Neural progenitor cell (in vitro differentiated cells): ENCODE data around the gene ROBO2. TPM values are rescaled to one million over a fixed set of nuclear protein-coding genes. Genes with fewer than 3 reads are reported as not detected.

Source experiments
- DNase-seq: peaks from one replicate; pipeline ENCODE4 v3.0.0-alpha.2; 2016; ENCODE audit warnings: low spot score
- H2AFZ ChIP-seq: fragments of 200-600 bp; sonication (generic); replicated peaks from 2 replicates; pipeline ENCODE4 v1.6.1; 2016; ENCODE audit warnings: antibody characterized with exemption
- H3F3A ChIP-seq: fragments of 200-600 bp; sonication (generic); 2 replicates; pipeline ENCODE4 v1.6.1; 2016; ENCODE audit warnings: antibody characterized with exemption, low read depth
- H3K27ac ChIP-seq: fragments of 200-600 bp; sonication (generic); 2 replicates; pipeline ENCODE4 v1.5.1; 2016; ENCODE audit warnings: mild to moderate bottlenecking
- H3K27me3 ChIP-seq: fragments of 200-600 bp; sonication (generic); 2 replicates; pipeline ENCODE4 v1.6.1; 2016; ENCODE audit warnings: mild to moderate bottlenecking, moderate library complexity
- H3K36me3 ChIP-seq: fragments of 200-600 bp; sonication (generic); 2 replicates; pipeline ENCODE4 v1.5.1; 2016
- H3K4me1 ChIP-seq: fragments of 200-600 bp; sonication (generic); 2 replicates; pipeline ENCODE4 v1.6.1; 2016; ENCODE audit warnings: mixed run types
- H3K4me2 ChIP-seq: fragments of 200-600 bp; sonication (generic); 2 replicates; pipeline ENCODE4 v1.6.1; 2016
- H3K4me3 ChIP-seq: fragments of 200-600 bp; sonication (generic); 2 replicates; pipeline ENCODE4 v1.5.1; 2016
- H3K79me2 ChIP-seq: fragments of 200-600 bp; sonication (generic); 2 replicates; pipeline ENCODE4 v1.6.1; 2016; ENCODE audit warnings: low read depth
- H3K9ac ChIP-seq: fragments of 200-600 bp; sonication (generic); 2 replicates; pipeline ENCODE4 v1.6.1; 2016
- H3K9me3 ChIP-seq: fragments of 200-600 bp; sonication (generic); 2 replicates; pipeline ENCODE4 v1.5.1; 2016; ENCODE audit warnings: low read depth
- H4K20me1 ChIP-seq: fragments of 200-600 bp; sonication (generic); 2 replicates; pipeline ENCODE4 v1.6.1; 2016; ENCODE audit warnings: low read depth
- H3K27ac Mint-ChIP-seq: 3 replicates; pipeline ENCODE4 v1.8.0; 2021; ENCODE audit warnings: mixed read lengths
- H3K27me3 Mint-ChIP-seq: 2 replicates; pipeline ENCODE4 v1.8.0; 2022; ENCODE audit warnings: low read depth, mild to moderate bottlenecking, inconsistent platforms, moderate library complexity, mixed read lengths; ENCODE audit not compliant: insufficient read depth
- H3K36me3 Mint-ChIP-seq: 3 replicates; pipeline ENCODE4 v1.8.0; 2021; ENCODE audit warnings: mixed read lengths
- H3K4me1 Mint-ChIP-seq: 3 replicates; pipeline ENCODE4 v1.8.0; 2021; ENCODE audit warnings: mixed read lengths
- H3K4me3 Mint-ChIP-seq: 3 replicates; pipeline ENCODE4 v1.8.0; 2021; ENCODE audit warnings: mild to moderate bottlenecking, moderate library complexity, mixed read lengths
- H3K9me3 Mint-ChIP-seq: 3 replicates; pipeline ENCODE4 v1.8.0; 2020; ENCODE audit warnings: mixed read lengths
- EZH2 ChIP-seq: fragments of 200-600 bp; sonication (generic); IDR thresholded peaks from 2 replicates; pipeline ENCODE4 v1.6.1; 2017; ENCODE audit warnings: antibody characterized with exemption, mild to moderate bottlenecking, moderate library complexity
- EZH2phosphoT487 ChIP-seq: fragments of 200-600 bp; sonication (generic); IDR thresholded peaks from 2 replicates; pipeline ENCODE4 v1.6.1; 2017; ENCODE audit warnings: antibody characterized with exemption
- total RNA-seq: library from RNA; depleted of rRNA; stranded (reverse); fragments of >200 nt; gene quantifications from 2 replicates; pipeline ENCODE4 v1.2.3, GENCODE V29; 2015; ENCODE audit warnings: low replicate concordance
- TF ChIP-seq, protein P1 (sequence below): fragments of 200-600 bp; sonication (generic); IDR thresholded peaks from 2 replicates; pipeline ENCODE4 v1.5.1; 2017; ENCODE audit warnings: antibody characterized with exemption, mild to moderate bottlenecking

ROBO2 gene
- total RNA-seq, 1 donor from 2014 or later, result 15.0 TPM

DNA sequence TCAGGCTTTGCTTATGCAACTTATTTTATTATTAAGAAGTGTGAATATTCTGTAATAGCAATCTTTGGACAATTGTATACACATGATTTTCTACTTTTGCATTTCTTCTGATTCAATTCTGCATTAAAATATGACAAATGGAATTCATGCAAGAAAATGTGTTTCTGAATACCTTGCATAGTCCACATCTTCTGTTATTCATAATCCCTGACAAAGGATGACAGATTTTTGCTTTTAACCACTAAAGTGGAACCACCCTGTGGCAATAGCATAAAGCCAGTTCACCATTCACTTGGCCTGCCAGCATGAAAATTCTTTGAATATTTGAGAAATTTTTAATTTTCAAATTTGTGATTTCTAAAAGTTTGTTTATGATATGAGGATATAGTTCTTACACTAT is 397.0 kb downstream of the ROBO2 start:
- H3K9me3 Mint-ChIP-seq, result no peaks in the 10 kb centered on the region
- Histone ChIP-seq H2AFZ (no peak overlapping the region), H3F3A (no peaks in the 10 kb centered on the region), H3K9me3 (no peaks in the 10 kb centered on the region), H3K36me3 (no peaks in the 10 kb centered on the region), H3K4me2 (no peak overlapping the region), H3K27ac (no peak overlapping the region), H3K4me3 (no peak overlapping the region), H3K4me1 (no peaks in the 10 kb centered on the region), H3K27me3 (no peaks in the 10 kb centered on the region), H3K79me2 (no peaks in the 10 kb centered on the region), H4K20me1 (no peaks in the 10 kb centered on the region), H3K9ac (no peak overlapping the region)
- no peak overlapping the region for H3K4me3 Mint-ChIP-seq
- H3K27me3 Mint-ChIP-seq, result peaks cover 5% of the 10 kb centered on the region
- H3K4me1 Mint-ChIP-seq, result no peaks in the 10 kb centered on the region
- TF ChIP-seq EZH2, result no peak
- no peak for TF ChIP-seq EZH2phosphoT487
- TF ChIP-seq, protein P1, sequence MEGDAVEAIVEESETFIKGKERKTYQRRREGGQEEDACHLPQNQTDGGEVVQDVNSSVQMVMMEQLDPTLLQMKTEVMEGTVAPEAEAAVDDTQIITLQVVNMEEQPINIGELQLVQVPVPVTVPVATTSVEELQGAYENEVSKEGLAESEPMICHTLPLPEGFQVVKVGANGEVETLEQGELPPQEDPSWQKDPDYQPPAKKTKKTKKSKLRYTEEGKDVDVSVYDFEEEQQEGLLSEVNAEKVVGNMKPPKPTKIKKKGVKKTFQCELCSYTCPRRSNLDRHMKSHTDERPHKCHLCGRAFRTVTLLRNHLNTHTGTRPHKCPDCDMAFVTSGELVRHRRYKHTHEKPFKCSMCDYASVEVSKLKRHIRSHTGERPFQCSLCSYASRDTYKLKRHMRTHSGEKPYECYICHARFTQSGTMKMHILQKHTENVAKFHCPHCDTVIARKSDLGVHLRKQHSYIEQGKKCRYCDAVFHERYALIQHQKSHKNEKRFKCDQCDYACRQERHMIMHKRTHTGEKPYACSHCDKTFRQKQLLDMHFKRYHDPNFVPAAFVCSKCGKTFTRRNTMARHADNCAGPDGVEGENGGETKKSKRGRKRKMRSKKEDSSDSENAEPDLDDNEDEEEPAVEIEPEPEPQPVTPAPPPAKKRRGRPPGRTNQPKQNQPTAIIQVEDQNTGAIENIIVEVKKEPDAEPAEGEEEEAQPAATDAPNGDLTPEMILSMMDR, result no peak
- peaks cover 3% of the 10 kb centered on the region for H3K36me3 Mint-ChIP-seq
- H3K27ac Mint-ChIP-seq, result no peak overlapping the region
- no peak for DNase-seq

DNA sequence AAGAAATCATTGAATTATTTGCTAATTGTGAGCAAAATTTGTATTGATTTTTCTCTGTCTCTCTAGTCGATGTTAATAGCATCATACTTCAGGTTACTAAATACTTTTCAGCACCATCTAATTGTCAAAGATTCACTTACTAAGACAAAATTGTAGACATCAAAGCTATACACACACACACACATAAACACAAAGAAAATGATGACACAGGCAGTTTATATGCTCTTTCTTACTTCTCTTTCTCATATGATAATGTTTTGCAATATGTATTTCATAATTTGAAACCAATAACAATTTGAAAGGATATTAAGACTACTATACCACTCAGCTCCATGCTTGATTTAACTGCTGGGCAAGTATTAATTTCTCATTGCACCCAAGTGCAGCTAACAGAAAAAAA is 406.2 kb downstream of the ROBO2 start:
- H3K4me1 ChIP-seq, result no peaks in the 10 kb centered on the region
- no peaks in the 10 kb centered on the region for H3F3A ChIP-seq
- H3K27ac ChIP-seq, result no peak overlapping the region
- Mint-ChIP-seq H3K27ac (no peak overlapping the region), H3K9me3 (no peaks in the 10 kb centered on the region), H3K4me3 (no peak overlapping the region), H3K36me3 (no peaks in the 10 kb centered on the region), H3K4me1 (peaks cover 6% of the 10 kb centered on the region), H3K27me3 (no peaks in the 10 kb centered on the region)
- no peaks in the 10 kb centered on the region for H3K79me2 ChIP-seq
- H3K4me3 ChIP-seq, result no peak overlapping the region
- DNase-seq, result no peak
- no peak overlapping the region for H3K4me2 ChIP-seq
- H4K20me1 ChIP-seq, result no peaks in the 10 kb centered on the region
- H3K9ac ChIP-seq, result no peak overlapping the region
- no peak for TF ChIP-seq EZH2
- no peak for TF ChIP-seq EZH2phosphoT487
- TF ChIP-seq, protein P1, result no peak
- no peaks in the 10 kb centered on the region for H3K36me3 ChIP-seq
- H3K9me3 ChIP-seq, result no peaks in the 10 kb centered on the region
- no peaks in the 10 kb centered on the region for H3K27me3 ChIP-seq
- H2AFZ ChIP-seq, result no peak overlapping the region

DNA sequence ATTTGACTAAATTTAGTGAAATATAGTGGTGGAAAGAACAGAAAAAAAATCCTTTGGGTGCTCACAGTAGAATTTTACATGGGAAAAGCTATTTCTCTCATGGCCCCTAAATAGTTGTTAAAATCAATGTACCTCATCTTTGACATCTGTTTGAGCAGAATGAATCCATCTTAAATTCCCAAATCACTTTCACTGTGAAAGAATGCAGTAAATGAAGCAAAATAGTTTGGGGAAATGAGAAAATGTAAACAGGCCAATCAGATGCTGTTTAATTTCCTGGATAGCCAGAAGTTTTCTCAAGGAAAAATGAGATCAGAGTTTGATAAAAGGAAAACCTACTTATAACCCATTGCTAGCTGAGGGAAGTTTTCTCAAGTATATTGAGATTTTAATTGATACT is 406.9 kb downstream of the ROBO2 start:
- Histone ChIP-seq H3F3A (no peaks in the 10 kb centered on the region), H3K9ac (no peak overlapping the region), H3K4me2 (no peak overlapping the region), H2AFZ (no peak overlapping the region), H3K4me3 (no peak overlapping the region), H3K4me1 (no peaks in the 10 kb centered on the region), H3K27ac (no peak overlapping the region), H4K20me1 (no peaks in the 10 kb centered on the region), H3K79me2 (no peaks in the 10 kb centered on the region), H3K9me3 (no peaks in the 10 kb centered on the region), H3K27me3 (no peaks in the 10 kb centered on the region), H3K36me3 (no peaks in the 10 kb centered on the region)
- Mint-ChIP-seq H3K27me3 (no peaks in the 10 kb centered on the region), H3K9me3 (no peaks in the 10 kb centered on the region), H3K4me1 (peaks cover 6% of the 10 kb centered on the region), H3K27ac (no peak overlapping the region), H3K4me3 (no peak overlapping the region), H3K36me3 (no peaks in the 10 kb centered on the region)
- DNase-seq, result no peak
- TF ChIP-seq, protein P1, result no peak
- TF ChIP-seq EZH2 (no peak), EZH2phosphoT487 (no peak)
